Osteoblast (primary cell): ENCODE results near the gene HEXD. TPM values are rescaled to one million over a fixed set of nuclear protein-coding genes. Genes with fewer than 3 reads are reported as not detected.

ENCODE experiments used
- DNase-seq: peaks from one replicate; pipeline ENCODE4 v3.0.0; 2011; ENCODE audit warnings: low spot score, mixed read lengths; ENCODE audit not compliant: insufficient read length; ENCODE audit errors: missing footprints
- H2AFZ ChIP-seq: 2 replicates; pipeline ENCODE4 v1.6.0; 2011; ENCODE audit warnings: mild to moderate bottlenecking, low read length
- H3K27ac ChIP-seq: 2 replicates; pipeline ENCODE4 v1.5.1; 2011; ENCODE audit warnings: mild to moderate bottlenecking, low read depth, low read length, moderate library complexity
- H3K27me3 ChIP-seq: 2 replicates; pipeline ENCODE4 v1.6.0; 2012; ENCODE audit warnings: mild to moderate bottlenecking, control low read depth, inconsistent platforms, low read length, moderate library complexity; ENCODE audit not compliant: insufficient read depth
- H3K36me3 ChIP-seq: 2 replicates; pipeline ENCODE4 v1.5.1; 2011; ENCODE audit warnings: mild to moderate bottlenecking, low read length, control low read depth, moderate library complexity; ENCODE audit not compliant: insufficient read depth
- H3K4me1 ChIP-seq: 2 replicates; pipeline ENCODE4 v1.5.1; 2011; ENCODE audit warnings: mild to moderate bottlenecking, low read length, control low read depth, moderate library complexity; ENCODE audit not compliant: insufficient read depth
- H3K4me2 ChIP-seq: 2 replicates; pipeline ENCODE4 v1.6.0; 2011; ENCODE audit warnings: mild to moderate bottlenecking, low read length; ENCODE audit not compliant: insufficient read depth
- H3K4me3 ChIP-seq: fragments of 200-600 bp; sonication (generic); 3 replicates; pipeline ENCODE4 v1.5.1; 2012; ENCODE audit warnings: mild to moderate bottlenecking, low read length, inconsistent platforms; ENCODE audit not compliant: insufficient read depth
- H3K79me2 ChIP-seq: 2 replicates; pipeline ENCODE4 v1.6.0; 2012; ENCODE audit warnings: mild to moderate bottlenecking, low read length, control low read depth, inconsistent platforms; ENCODE audit not compliant: insufficient read depth
- H3K9me3 ChIP-seq: 2 replicates; pipeline ENCODE4 v1.5.1; 2011; ENCODE audit warnings: low read depth, low read length, control low read depth
- H4K20me1 ChIP-seq: 2 replicates; pipeline ENCODE4 v1.6.0; 2012; ENCODE audit warnings: mild to moderate bottlenecking, low read length, control low read depth; ENCODE audit not compliant: insufficient read depth
- CTCF ChIP-seq: IDR thresholded peaks from 2 replicates; pipeline ENCODE4 v1.5.1; 2011; ENCODE audit warnings: mild to moderate bottlenecking, low read depth, low read length, moderate library complexity; ENCODE audit errors: extremely low read depth
- total RNA-seq: library from RNA; depleted of rRNA; stranded (reverse); fragments of >200 nt; gene quantifications from 2 replicates; pipeline ENCODE4 v1.2.3, GENCODE V29; 2012

The HEXD gene
- total RNA-seq, 1 donor, result 20.3 TPM

GRCh38 chr17:82483204-82483660 lies 65.1 kb downstream of the HEXD start:
- Histone ChIP-seq H3K27me3 (no peaks in the 10 kb centered on the region), H3K4me1 (no peaks in the 10 kb centered on the region), H3K4me2 (no peak overlapping the region), H3K27ac (no peak overlapping the region), H4K20me1 (no peaks in the 10 kb centered on the region), H2AFZ (no peak overlapping the region), H3K4me3 (no peak overlapping the region), H3K79me2 (no peaks in the 10 kb centered on the region), H3K36me3 (peaks cover 31% of the 10 kb centered on the region), H3K9me3 (no peaks in the 10 kb centered on the region)
- DNase-seq, result peak; percentile 34
- TF ChIP-seq CTCF, result no peak

- Histone ChIP-seq H3K27ac (no peak overlapping the region), H3K4me3 (no peak overlapping the region), H2AFZ (no peak overlapping the region), H3K79me2 (no peaks in the 10 kb centered on the region), H3K4me1 (peaks cover 5% of the 10 kb centered on the region), H3K4me2 (no peak overlapping the region), H3K9me3 (no peaks in the 10 kb centered on the region), H3K36me3 (peaks cover 31% of the 10 kb centered on the region), H4K20me1 (no peaks in the 10 kb centered on the region), H3K27me3 (no peaks in the 10 kb centered on the region)
- peak; percentile 37 for DNase-seq
- TF ChIP-seq CTCF, result no peak
These were observed 65.7 kb downstream of the HEXD start for GRCh38 chr17:82483836-82484235.

- no peak overlapping the region for H2AFZ ChIP-seq
- H3K9me3 ChIP-seq, result no peaks in the 10 kb centered on the region
- H3K4me1 ChIP-seq, result peaks cover 11% of the 10 kb centered on the region
- H3K27me3 ChIP-seq, result no peaks in the 10 kb centered on the region
- H4K20me1 ChIP-seq, result no peaks in the 10 kb centered on the region
- H3K27ac ChIP-seq, result no peak overlapping the region
- no peak overlapping the region for H3K4me3 ChIP-seq
- H3K79me2 ChIP-seq, result no peaks in the 10 kb centered on the region
- H3K36me3 ChIP-seq, result peaks cover 20% of the 10 kb centered on the region
- DNase-seq, result peak; percentile 69
- H3K4me2 ChIP-seq, result no peak overlapping the region
- TF ChIP-seq CTCF, result no peak
These were observed 68.3 kb downstream of the HEXD start for GRCh38 chr17:82486231-82487094.

GRCh38 chr17:82487910-82488309 lies 69.8 kb downstream of the HEXD start:
- peaks cover 17% of the 10 kb centered on the region for H3K4me1 ChIP-seq
- H2AFZ ChIP-seq, result no peak overlapping the region
- peaks cover 18% of the 10 kb centered on the region for H3K36me3 ChIP-seq
- no peak overlapping the region for H3K27ac ChIP-seq
- DNase-seq, result peak; percentile 36
- no peaks in the 10 kb centered on the region for H3K27me3 ChIP-seq
- H4K20me1 ChIP-seq, result no peaks in the 10 kb centered on the region
- H3K4me3 ChIP-seq, result no peak overlapping the region
- H3K79me2 ChIP-seq, result no peaks in the 10 kb centered on the region
- H3K4me2 ChIP-seq, result no peak overlapping the region
- H3K9me3 ChIP-seq, result no peaks in the 10 kb centered on the region
- TF ChIP-seq CTCF, result no peak
